ENCODE data around the gene FAM13A.
"Not testable (repeated sequence)": the region's sequence is repeated elsewhere in the genome, so short reads cannot be mapped to it uniquely, and the experiment has no call there.

The FAM13A gene

GRCh38 chr4:89007338-89007939 lies 49.5 kb downstream of the FAM13A start:
- TF ChIP-seq CTCF (conservative IDR thresholded peaks at IDR 0.05): no peak
- H3K27ac ChIP-seq: no peak overlapping the region

DNA sequence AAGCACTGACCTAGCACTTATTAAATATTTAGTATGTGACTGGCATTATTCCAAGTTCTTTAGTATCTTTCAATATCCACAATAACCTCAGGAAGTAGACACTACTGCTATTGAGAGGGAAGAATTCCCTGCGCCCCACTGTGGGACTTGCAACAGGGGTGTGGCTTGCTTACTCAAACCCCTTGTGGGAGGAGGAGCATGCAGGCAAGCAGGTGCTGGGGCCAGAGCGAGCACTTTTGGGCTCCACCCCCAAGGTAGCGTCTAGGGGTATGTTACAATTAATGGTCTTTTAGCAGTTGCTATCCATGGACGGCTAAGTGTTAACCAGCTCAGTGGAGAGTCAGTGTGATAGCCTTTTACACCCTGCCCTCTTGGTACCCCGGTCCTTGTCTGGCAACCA lies 50.7 kb downstream of the FAM13A start:
- TF ChIP-seq CTCF (conservative IDR thresholded peaks at IDR 0.05): no peak
- H3K27ac ChIP-seq: no peak overlapping the region

DNA sequence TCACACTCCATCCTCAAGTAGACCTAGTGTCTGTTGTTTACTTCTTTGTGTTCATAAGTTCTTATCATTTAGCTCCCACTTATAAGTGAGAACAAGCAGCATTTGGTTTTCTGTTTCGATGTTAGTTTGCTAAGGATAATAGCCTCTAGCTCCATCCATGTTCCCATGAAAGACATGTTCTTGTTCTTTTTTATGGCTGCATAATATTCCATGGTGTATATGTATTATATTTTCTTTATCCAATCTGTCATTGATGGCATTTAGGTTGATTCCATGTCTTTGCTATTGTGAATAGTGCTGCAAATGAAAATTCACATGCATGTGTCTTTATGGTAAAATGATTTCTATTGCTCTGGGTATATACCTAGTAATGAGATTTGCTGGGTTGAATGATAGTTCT lies 51.9 kb downstream of the FAM13A start:
- not testable (repeated sequence) for H3K27ac ChIP-seq

DNA sequence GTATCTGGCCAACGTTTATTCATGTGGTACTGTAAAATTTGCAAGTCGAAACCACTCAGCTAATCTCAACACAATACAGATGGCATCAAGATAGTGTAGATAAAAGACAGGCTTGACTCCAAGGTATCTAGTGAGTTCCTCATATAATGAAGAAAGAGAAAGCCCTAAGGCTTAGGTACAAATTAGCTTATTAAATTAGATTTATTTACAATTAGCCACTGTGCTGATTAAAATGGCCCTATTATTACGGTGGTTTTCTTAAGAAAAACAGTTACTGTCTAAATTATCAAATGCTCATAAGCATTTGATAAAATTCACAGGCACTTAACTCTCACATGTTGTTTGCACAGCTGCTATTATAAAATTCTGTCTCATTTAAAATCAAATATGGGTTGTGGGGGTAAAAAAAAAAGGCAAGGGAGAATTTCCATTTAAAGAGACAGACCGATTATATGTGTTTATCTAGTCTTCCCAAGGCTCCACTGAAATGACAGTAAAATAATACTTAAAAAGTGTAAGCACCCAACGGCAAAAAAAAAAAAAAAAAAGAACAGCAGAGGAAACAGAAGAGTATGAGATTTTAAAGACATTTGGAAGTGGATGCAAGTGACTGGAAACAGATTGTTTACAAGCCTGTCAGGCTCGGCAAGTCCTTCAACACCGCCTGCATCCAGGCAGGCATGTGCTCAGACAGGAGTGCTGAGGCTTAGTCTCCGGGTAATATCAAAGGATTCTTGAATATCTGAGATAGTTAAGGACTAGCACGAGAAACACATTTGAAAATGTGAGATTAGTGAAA lies 55.1 kb downstream of the FAM13A start:
- no peak for TF ChIP-seq CTCF (conservative IDR thresholded peaks at IDR 0.05)
- H3K27ac ChIP-seq: peak overlapping the region; percentile 71

DNA sequence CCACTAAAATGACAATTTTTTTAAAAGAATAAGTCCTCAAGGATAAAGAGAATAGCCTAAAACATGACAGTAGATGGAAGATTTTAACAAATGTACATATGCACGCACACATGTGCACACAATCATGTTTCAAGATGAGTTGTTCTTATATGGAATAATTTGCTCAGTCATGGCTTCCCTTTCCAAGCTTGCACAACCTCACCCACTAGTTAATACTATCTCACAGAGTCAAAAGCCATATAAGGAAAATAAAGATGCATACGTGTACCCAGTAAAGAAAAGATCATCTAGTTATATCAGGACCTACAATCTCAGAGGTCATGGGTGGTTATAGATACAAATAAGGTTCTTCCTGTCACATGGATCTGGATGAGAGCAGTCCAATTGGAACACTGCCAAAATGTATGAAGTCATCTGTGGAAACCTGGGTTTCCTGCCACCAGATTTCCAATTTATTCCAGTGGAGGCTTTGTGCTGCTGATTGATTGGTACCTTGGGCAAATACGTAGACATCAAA lies 56.1 kb downstream of the FAM13A start:
- peak overlapping the region; percentile 71 for H3K27ac ChIP-seq
- TF ChIP-seq CTCF (conservative IDR thresholded peaks at IDR 0.05): no peak

GRCh38 chr4:89000382-89000781 lies 56.6 kb downstream of the FAM13A start:
- H3K27ac ChIP-seq: peak overlapping the region; percentile 71
- TF ChIP-seq CTCF (conservative IDR thresholded peaks at IDR 0.05): no peak

GRCh38 chr4:88999392-88999930 lies 57.5 kb downstream of the FAM13A start:
- no peak for TF ChIP-seq CTCF (conservative IDR thresholded peaks at IDR 0.05)
- peak overlapping the region; percentile 71 for H3K27ac ChIP-seq
